DMS53 (cell line): ENCODE results near the gene SAMD11.

Experiments
- DNase-seq: peaks from one replicate; lab custom pipeline; 2025; lab: John Stamatoyannopoulos, UW

SAMD11 gene

DNA sequence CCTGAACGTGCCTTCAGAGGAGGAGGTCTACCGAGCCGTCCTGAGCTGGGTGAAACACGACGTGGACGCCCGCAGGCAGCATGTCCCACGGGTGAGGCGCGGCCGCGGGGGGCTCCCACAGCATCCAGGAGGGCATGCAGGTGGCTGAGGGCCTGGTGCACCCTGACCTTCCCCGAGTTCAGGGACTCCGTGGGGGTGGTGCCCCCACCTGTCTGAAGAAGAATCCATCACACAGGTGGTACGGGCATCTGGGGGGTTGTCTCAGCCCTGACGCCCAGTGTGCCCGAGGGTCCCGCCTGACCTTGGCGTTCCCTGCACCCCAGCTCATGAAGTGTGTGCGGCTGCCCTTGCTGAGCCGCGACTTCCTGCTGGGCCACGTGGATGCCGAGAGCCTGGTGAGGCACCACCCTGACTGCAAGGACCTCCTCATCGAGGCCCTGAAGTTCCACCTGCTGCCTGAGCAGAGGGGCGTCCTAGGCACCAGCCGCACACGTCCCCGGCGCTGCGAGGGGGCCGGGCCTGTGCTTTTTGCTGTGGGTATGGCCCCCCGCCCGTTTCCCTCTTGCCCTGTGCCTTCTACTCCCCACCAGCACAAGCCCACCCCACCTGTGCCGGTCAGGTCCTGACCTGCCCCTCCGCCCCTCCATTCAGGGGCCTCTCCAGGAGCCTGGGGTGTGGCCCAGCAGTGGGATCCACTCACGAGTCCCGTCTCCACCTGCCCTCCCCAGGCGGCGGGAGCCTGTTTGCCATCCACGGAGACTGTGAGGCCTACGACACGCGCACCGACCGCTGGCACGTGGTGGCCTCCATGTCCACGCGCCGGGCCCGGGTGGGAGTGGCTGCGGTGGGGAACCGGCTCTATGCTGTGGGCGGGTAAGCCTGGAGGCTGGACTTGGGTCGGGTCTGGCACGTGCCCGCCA is 38.9 kb downstream of the SAMD11 start:
- no peak for DNase-seq

DNA sequence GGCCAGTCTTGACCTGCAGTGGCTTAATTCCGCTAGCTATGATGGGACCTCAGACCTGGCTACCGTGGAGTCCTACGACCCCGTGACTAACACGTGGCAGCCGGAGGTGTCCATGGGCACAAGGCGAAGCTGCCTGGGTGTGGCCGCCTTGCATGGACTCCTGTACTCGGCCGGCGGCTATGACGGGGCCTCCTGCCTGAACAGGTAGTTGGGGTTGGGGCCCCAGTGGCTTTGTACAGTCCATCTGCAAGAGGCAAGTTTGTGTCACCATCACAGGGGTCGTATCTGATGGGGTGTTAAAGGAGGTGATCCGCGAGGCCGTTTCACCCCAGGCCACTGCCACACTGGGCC is 39.6 kb downstream of the SAMD11 start:
- DNase-seq, result no peak

DNA sequence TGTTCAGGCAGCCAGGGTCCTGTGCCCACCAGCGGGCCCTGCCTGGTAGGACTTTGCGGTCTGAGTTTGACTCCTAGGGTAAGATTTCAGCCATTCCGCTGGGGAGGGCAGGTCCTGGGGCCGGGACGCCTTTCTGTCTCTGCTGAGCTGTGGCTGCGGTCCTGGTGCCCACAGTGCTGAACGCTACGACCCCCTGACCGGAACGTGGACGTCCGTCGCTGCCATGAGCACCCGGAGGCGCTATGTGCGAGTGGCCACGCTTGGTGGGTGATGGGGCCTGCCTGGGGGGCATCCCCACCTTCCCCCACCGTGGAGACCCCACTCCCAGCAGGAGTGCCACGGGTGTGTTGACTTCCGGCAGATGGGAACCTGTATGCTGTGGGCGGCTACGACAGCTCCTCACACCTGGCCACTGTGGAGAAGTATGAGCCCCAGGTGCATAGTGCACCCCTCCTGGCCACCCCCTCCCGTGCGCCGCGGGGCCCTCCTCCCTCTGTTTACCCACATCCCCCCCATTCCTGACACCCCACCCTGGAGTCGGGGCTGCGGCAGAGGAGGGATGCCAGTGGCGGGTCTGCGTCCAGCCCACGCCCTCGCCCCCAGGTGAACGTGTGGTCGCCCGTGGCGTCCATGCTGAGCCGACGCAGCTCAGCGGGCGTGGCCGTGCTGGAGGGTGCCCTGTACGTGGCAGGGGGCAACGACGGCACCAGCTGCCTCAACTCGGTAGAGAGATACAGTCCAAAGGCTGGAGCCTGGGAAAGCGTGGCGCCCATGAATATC is 40.2 kb downstream of the SAMD11 start:
- DNase-seq, result no peak

DNA sequence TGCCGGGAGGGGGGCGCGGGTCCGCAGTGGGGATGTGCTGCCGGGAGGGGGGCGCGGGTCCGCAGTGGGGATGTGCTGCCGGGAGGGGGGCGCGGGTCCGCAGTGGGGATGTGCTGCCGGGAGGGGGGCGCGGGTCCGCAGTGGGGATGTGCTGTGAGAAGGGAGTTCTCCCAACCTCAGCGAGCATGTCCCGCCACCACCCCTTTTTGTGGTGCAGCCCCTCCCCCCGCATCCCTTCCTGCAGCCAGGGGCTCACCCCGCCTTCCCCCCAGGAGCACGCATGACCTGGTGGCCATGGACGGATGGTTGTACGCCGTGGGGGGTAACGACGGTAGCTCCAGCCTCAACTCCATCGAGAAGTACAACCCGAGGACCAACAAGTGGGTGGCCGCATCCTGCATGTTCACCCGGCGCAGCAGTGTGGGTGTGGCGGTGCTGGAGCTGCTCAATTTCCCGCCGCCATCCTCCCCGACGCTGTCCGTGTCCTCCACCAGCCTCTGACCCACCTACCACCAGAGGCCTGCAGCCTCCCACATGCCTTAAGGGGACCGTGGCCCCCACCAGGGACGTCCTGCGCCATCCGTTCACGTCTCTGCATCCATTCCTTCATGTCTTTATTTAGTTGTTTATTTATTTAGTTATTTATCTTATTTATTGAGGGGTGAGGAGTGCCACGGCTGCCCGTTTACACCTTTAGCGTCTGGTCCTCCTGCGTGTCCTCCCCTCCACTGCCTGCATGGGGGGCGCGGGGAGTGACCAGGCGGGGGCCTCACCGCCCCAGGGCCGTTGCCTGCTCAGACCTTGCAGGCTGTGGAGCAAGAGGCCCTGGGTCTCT is 41.2 kb downstream of the SAMD11 start:
- DNase-seq, result no peak

DNA sequence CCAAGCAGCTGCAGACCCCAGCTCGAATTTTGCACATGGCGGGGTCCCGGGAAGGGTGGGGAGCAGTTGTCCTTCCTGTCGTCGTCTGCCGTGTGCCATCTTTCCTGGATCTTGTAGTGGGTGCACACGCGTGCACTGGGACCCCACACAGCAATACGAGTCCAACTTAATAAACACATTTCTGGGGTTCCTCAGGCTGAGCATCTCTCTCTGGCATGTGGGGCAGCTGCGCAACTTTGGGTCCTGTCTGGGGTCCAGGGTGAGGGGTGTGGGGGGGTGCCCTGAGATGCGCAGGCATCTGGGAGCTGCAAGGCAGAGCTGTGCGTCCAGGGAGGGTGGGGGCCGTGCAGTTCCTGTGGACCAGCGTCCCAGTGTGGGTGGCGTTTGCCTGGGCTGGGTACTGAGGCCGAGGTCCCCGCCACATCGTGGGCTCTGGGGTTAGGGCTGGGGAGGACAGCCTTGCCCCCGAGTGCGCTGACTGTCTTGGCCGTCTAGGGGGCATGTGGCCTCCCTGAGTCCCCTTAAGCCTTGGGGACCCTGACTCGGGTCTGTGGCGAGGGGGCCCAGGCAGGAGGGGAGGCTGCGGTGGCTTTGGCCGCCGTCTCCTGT is 41.9 kb downstream of the SAMD11 start:
- DNase-seq, result no peak

DNA sequence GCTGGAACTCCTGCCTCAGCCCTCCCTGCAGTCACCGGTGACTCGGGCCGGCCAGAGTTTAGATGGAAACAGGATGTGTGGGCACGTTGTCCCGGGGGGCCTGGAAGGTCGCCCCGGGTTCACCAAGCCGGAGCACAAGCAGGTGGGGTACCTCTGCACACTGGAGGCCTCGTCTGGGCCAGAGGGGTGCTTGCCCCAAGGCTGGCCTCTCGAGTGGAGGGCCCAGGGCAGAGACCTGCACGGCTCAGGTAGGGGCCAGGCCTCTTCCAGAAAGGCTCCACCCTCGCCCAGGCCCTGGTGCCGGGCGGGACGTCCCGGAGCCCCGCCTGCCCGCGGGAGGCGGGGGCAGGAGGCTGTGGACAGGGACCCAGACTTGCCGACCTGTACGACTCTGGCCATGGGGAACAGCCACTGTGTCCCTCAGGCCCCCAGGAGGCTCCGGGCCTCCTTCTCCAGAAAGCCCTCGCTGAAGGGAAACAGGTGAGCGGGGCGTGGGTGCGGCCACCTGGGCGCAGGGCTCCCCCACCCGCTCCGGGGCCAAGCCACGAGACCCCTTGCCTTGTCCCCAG is 42.5 kb downstream of the SAMD11 start, which contains the start of gene PLEKHN1:
Gene PLEKHN1, plus strand, starts transcription at position 348 of the 569 bp plus-strand sequence. Its CDS starts 50 bp downstream, at position 398.
- DNase-seq, result peak; percentile 88

DNA sequence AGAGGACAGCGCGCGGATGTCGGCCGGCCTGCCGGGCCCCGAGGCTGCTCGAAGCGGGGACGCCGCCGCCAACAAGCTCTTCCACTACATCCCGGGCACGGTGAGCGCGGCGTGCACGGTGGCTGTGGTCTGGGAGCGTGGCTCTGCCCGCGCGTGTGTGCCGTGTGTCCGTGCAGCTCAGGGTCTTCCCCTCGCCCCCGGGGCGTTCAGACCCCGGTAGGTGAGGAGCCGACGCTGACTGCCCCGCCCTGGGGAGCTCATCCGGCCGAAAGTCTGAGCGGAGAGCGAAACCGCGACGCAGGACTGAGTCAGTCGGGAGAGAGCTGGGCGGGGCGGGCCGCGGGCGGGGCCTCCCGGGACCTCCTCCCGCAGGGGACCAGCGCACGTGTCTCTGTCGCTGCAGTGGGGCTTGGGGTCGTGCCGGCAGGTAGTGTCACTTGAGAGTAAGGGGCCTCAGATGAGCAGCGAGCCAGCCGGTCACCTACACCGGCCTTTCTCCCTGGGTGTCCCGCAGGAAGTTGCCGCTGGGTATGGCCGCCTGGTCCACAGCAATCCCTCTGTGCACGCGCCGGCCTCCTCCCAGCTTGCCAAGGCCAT is 43.1 kb downstream of the SAMD11 start:
- DNase-seq, result peak; percentile 83

DNA sequence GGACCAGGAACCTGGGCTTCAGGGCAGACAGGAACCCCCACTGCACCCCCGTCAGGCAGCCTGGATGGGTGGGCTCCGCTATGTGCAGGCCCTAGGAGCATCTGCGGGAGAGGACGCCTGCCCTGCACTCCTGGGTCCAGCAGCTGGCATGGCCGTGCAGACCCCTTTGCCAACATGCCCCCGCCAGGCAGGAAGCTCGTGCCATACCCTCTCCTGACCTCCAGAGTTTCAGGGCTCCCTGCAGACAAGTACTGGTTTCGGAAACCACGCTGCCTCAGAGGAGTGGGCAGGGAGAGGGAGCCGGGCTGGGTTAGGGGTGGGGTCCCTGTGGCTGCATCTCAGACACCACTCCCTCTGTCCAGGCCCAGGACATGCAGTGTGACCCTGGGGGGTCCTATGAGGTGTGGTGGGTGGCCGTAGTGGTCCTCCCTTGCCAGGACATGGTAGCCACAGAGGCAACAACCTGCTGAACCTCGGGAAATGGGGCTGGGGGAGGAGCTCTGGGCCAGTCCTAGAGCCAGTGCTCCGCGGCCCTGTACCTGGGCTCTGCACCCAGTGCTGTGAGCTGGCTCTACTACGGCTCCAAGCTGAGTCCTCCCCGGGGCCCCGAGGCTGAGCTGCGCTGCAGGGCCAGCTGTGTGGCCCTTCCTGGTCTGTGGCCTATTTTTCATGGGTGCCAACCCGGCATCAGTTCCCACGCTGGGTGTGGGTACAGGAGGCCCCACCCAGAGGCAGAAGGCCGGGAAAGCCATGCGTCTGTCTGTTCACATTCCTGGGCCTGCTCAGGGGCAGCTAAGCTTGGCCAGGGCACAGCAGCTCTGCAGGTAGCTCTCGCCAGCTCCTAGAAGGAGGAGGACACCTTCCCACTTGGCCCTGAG is 44.0 kb downstream of the SAMD11 start:
- no peak for DNase-seq

DNA sequence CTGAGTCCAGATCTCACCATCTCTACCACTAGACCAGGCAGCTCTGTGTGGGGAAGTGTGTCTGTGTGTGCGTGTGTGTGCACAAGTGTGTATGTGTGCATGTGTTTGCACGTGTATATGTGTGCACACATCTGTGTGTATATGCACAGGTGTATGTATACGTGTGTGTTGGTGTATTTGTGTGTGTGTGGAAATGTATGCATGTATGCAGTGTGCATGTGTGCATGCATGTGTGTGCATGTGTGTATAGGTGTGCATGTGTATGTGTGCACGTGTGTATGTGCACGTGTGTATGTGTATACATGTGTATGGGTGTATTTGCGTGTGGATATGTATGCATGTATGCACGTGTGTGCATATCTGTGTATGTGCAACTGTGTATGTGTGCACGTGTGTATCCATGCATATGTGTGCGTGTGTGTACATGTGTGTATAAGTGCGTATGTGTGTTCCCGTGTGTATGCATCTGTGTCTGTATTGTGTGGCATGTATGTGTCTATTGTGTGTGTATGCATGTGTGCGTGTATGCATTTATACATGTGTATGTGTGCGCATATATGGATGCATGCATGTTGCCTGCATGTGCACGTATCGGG is 45.6 kb downstream of the SAMD11 start:
- DNase-seq, result no peak

DNA sequence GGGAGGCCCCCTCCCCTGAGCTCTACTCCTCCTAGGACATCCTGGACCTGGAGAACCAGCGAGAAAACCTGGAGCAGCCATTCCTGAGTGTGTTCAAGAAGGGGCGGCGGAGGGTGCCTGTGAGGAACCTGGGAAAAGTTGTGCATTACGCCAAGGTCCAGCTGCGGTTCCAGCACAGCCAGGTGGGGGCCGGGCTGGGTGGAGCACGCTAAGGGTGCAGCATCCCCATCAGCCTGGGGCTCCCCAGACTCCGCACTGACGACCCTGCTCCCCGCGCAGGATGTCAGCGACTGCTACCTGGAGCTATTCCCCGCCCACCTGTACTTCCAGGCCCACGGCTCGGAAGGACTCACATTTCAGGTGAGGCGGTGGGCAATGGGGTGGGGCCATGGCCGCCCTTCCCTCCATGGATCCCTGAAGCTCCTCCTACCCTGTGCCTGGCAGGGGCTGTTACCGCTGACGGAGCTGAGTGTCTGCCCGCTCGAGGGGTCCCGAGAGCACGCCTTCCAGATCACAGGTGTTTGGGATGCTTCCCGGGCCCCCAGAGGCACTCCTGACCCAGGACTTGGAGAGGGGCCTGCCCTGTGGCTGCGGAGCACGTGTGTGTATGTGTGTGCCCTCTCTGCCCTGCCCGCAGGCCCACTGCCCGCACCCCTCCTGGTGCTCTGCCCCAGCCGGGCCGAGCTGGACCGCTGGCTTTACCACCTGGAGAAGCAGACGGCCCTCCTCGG is 46.7 kb downstream of the SAMD11 start:
- DNase-seq, result no peak

DNA sequence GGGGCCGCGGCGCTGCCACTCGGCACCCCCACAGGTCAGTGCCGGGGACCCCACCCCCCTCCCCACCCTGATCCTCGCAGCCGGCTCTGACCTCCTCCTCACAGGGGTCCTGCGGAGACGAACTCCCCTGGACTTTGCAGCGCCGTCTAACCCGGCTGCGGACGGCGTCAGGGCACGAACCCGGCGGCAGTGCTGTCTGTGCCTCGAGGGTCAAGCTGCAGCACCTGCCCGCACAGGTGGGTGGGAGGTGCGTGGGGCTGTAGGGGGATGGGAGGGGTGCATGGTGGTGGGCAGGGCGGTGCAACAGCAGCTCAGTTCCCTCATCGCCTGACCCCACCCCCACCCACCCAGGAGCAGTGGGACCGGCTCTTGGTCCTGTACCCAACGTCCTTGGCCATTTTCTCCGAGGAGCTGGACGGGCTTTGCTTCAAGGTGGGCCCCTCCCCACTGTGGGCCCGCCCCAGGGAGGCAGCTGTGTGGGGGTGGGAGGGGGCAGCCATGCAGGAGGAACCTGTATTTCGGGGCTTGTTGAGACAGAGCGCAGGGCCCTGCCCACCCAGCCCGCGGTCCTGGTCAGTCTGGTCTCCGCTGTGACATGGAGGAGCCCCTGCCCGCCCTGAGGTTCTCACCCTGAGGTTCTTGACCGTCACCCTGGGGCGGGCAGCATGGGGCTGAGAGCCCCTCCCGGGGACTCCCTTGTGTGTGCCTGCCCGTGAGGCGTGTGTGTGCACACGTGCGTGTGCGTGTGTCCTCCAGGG is 47.4 kb downstream of the SAMD11 start:
- DNase-seq, result no peak

DNA sequence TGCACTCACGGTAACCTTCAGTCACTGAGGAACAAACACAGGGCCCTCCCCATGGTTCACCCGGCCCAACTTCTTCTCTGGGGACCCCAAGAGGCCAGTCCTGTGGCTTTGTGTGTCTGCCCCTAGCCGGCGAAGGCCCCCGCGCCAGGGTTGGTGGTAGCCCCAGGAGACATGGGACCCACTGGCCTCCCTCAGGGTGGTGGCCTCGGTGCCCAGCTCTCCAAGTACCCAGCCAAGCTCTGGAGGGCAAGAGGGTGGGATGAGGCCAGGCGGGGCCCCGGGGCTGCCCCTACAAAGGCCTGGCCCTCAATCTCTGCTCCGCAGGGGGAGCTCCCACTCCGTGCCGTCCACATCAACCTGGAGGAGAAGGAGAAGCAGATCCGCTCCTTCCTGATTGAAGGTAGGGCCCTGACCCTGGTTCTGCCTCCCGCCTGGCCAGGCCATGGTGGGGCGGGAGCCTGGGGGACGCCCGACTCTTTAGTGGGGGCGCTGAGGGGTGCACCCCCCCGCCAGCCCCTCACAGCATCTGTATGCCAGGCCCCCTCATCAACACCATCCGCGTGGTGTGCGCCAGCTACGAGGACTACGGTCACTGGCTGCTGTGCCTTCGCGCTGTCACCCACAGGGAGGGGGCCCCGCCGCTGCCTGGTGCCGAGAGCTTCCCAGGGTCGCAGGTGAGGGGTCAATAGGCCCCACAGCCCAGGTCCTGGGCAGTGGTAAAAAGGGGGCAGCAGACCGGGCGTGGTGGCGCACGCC is 48.2 kb downstream of the SAMD11 start:
- DNase-seq, result no peak

DNA sequence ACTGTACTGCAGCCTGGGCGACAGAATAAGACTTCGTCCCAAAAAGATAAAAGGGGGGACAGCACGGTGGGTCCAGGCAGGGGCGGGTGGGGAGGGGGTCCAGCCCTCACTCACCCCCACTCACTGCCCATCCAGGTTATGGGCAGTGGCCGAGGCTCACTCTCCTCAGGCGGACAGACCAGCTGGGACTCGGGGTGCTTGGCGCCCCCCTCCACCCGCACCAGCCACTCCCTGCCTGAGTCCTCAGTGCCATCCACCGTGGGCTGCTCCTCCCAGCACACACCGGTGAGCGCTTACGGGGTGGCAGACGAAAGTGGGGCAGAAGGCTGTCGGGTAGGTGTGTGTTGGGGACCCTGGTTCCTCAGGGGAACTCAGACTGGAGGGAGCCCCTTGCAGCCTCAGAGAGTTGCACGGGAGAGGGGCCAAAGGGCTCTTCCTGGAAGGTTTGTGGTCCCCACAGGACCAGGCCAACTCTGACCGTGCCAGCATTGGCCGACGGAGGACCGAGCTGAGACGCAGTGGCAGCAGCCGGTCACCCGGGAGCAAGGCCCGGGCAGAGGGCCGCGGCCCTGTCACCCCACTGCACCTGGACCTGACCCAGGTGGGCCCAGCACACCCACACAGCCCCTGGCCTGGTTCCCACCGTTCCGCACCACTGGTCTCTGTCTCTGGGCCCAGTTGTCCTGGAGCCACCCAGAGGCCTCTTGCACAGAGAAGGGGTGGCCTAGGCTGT is 49.2 kb downstream of the SAMD11 start:
- no peak for DNase-seq

DNA sequence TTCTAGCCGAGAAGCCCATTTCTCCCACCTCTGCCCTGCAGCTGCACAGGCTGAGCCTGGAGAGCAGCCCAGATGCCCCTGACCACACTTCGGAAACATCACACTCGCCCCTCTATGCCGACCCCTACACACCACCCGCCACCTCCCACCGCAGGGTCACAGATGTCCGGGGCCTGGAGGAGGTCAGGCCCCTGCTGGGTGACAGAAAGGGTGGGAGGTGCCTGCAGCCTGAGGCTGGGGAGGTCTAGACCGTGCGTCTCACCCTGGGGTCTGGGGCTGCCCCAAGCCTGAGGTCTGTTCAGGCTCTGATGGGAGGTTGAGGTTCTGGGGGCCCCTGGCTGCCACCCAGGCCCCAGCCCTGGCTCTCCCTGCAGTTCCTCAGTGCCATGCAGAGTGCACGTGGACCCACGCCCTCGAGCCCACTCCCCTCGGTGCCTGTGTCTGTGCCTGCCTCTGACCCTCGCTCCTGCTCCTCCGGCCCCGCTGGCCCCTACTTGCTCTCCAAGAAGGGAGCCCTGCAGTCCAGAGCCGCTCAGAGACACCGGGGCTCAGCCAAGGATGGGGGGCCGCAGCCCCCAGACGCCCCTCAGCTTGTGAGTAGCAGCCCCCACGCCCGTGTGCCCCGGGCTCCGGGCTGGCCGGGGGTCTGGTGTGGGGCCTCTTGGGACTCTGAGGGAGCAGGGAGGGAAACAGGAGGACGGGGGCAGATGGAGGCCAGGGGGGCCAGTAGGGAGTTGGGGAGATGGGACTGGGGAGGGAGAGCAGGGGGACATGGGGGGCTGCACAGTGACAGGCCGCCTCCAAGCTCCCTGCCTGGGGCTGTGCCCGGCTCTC is 50.0 kb downstream of the SAMD11 start:
- no peak for DNase-seq

DNA sequence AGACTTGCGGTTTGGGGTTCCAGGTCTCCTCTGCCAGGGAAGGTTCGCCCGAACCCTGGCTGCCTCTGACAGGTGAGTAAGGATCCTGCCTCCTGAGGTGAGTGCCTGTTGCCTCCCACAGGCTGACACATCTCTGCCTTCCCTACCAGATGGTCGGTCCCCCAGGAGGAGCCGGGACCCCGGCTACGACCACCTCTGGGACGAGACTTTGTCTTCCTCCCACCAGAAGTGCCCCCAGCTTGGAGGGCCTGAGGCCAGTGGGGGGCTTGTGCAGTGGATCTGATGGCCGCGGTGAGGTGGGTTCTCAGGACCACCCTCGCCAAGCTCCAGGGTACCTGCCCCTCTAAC is 50.5 kb downstream of the SAMD11 start:
- no peak for DNase-seq
